Measurements from ENCODE around the gene DPP8.

GRCh38 chr15:65410036-65410435 is 107.5 kb downstream of the DPP8 start:
- no peak for TF ChIP-seq ATF3 (IDR thresholded peaks at IDR 0.05)
- no peak for TF ChIP-seq YY1 (IDR thresholded peaks at IDR 0.05)
- no peak for TF ChIP-seq CTCF (IDR thresholded peaks at IDR 0.05; ENCODE audit: low read depth, low read length, missing input control)
- TF ChIP-seq EGR1 (IDR thresholded peaks at IDR 0.05; ENCODE audit: low read depth in 2 of 2), result no peak
- no peak for TF ChIP-seq MAX (IDR thresholded peaks at IDR 0.05)
- TF ChIP-seq JUND (IDR thresholded peaks at IDR 0.05), result no peak
- no peak for TF ChIP-seq ZBTB33 (IDR thresholded peaks at IDR 0.05)
- TF ChIP-seq REST (IDR thresholded peaks at IDR 0.05), result no peak
- no peak for TF ChIP-seq TAF1 (conservative IDR thresholded peaks at IDR 0.05)
- no peak for TF ChIP-seq GABPA (IDR thresholded peaks at IDR 0.05 in 1 of 2, conservative IDR thresholded peaks at IDR 0.05 in 1 of 2)
- TF ChIP-seq RAD21 (IDR thresholded peaks at IDR 0.05), result no peak
- TF ChIP-seq SP1 (IDR thresholded peaks at IDR 0.05), result no peak
- TF ChIP-seq RXRA (IDR thresholded peaks at IDR 0.05), result no peak

Data from liver (tissue), 3 donors.